ENCODE results near the gene ABCA9.

Gene ABCA9

GRCh38 chr17:69060822-69061221 is at the start of gene ABCA9:
Gene ABCA9, minus strand, starts transcription at chr17:69060927. Its CDS starts 9,801 bp downstream, at chr17:69051126.
- Histone ChIP-seq H3K4me1 (ENCODE audit: control insufficient read depth, insufficient read depth, low read length) (no peaks in the 10 kb centered on the region), H3K27me3 (ENCODE audit: control insufficient read depth, insufficient read depth, low read length) (no peaks in the 10 kb centered on the region)

GRCh38 chr17:69105907-69106730 is 45.4 kb upstream of the ABCA9 start:
- H3K9ac ChIP-seq (ENCODE audit: low read depth, low read length), result no peak overlapping the region
- no peaks in the 10 kb centered on the region for H3K9me3 ChIP-seq (ENCODE audit: control insufficient read depth, insufficient read depth, low read length)
- no peaks in the 10 kb centered on the region for H3K27me3 ChIP-seq (ENCODE audit: control insufficient read depth, insufficient read depth, low read length)
- H3K27ac ChIP-seq (ENCODE audit: low read depth, low read length), result no peak overlapping the region
- H3K36me3 ChIP-seq (ENCODE audit: control insufficient read depth, insufficient read depth, low read length), result no peaks in the 10 kb centered on the region
- no peak overlapping the region for H3K4me3 ChIP-seq (ENCODE audit: low read depth, low read length)
- H3K4me1 ChIP-seq (ENCODE audit: control insufficient read depth, insufficient read depth, low read length), result no peaks in the 10 kb centered on the region; the same call in 1 of the 2 replicates

More at GRCh38 chr17:69060822-69061221, at the start of gene ABCA9:
- H3K9ac ChIP-seq (ENCODE audit: low read depth, low read length), result no peak within 1 kb of the TSS
- no peaks in the 10 kb centered on the region for H3K9me3 ChIP-seq (ENCODE audit: control insufficient read depth, insufficient read depth, low read length)
- no peak within 1 kb of the TSS for H3K4me3 ChIP-seq (ENCODE audit: low read depth, low read length)
- no peaks in the 10 kb centered on the region for H3K36me3 ChIP-seq (ENCODE audit: control insufficient read depth, insufficient read depth, low read length)
- no peak within 1 kb of the TSS for H3K27ac ChIP-seq (ENCODE audit: low read depth, low read length)

- H3K9me3 ChIP-seq (ENCODE audit: control insufficient read depth, insufficient read depth, low read length), result no peaks in the 10 kb centered on the region
- no peaks in the 10 kb centered on the region for H3K27me3 ChIP-seq (ENCODE audit: control insufficient read depth, insufficient read depth, low read length)
- H3K4me3 ChIP-seq (ENCODE audit: low read depth, low read length), result no peak overlapping the region
- no peaks in the 10 kb centered on the region for H3K36me3 ChIP-seq (ENCODE audit: control insufficient read depth, insufficient read depth, low read length)
- no peak overlapping the region for H3K9ac ChIP-seq (ENCODE audit: low read depth, low read length)
- no peak overlapping the region for H3K27ac ChIP-seq (ENCODE audit: low read depth, low read length)
- no peaks in the 10 kb centered on the region; the same call in 1 of the 2 replicates for H3K4me1 ChIP-seq (ENCODE audit: control insufficient read depth, insufficient read depth, low read length)
Observed at GRCh38 chr17:69103557-69104233, 43.0 kb upstream of the ABCA9 start.

- Histone ChIP-seq H3K36me3 (ENCODE audit: control insufficient read depth, insufficient read depth, low read length) (no peaks in the 10 kb centered on the region), H3K27me3 (ENCODE audit: control insufficient read depth, insufficient read depth, low read length) (no peaks in the 10 kb centered on the region), H3K27ac (ENCODE audit: low read depth, low read length) (no peak overlapping the region), H3K4me1 (ENCODE audit: control insufficient read depth, insufficient read depth, low read length) (no peaks in the 10 kb centered on the region), H3K9ac (ENCODE audit: low read depth, low read length) (no peak overlapping the region), H3K4me3 (ENCODE audit: low read depth, low read length) (no peak overlapping the region), H3K9me3 (ENCODE audit: control insufficient read depth, insufficient read depth, low read length) (no peaks in the 10 kb centered on the region)
Observed at GRCh38 chr17:69098625-69099024, 37.9 kb upstream of the ABCA9 start.

- Histone ChIP-seq H3K27me3 (ENCODE audit: control insufficient read depth, insufficient read depth, low read length) (no peaks in the 10 kb centered on the region), H3K9ac (ENCODE audit: low read depth, low read length) (no peak overlapping the region), H3K27ac (ENCODE audit: low read depth, low read length) (no peak overlapping the region), H3K36me3 (ENCODE audit: control insufficient read depth, insufficient read depth, low read length) (no peaks in the 10 kb centered on the region), H3K4me1 (ENCODE audit: control insufficient read depth, insufficient read depth, low read length) (no peaks in the 10 kb centered on the region), H3K4me3 (ENCODE audit: low read depth, low read length) (no peak overlapping the region), H3K9me3 (ENCODE audit: control insufficient read depth, insufficient read depth, low read length) (no peaks in the 10 kb centered on the region)
Observed at GRCh38 chr17:69096541-69096940, 35.8 kb upstream of the ABCA9 start.

- Histone ChIP-seq H3K4me3 (ENCODE audit: low read depth, low read length) (no peak overlapping the region), H3K4me1 (ENCODE audit: control insufficient read depth, insufficient read depth, low read length) (no peaks in the 10 kb centered on the region), H3K9me3 (ENCODE audit: control insufficient read depth, insufficient read depth, low read length) (no peaks in the 10 kb centered on the region), H3K27me3 (ENCODE audit: control insufficient read depth, insufficient read depth, low read length) (no peaks in the 10 kb centered on the region), H3K9ac (ENCODE audit: low read depth, low read length) (no peak overlapping the region), H3K36me3 (ENCODE audit: control insufficient read depth, insufficient read depth, low read length) (no peaks in the 10 kb centered on the region), H3K27ac (ENCODE audit: low read depth, low read length) (no peak overlapping the region)
Observed at GRCh38 chr17:69093995-69094394, 33.3 kb upstream of the ABCA9 start.

GRCh38 chr17:69093279-69093789 is 32.6 kb upstream of the ABCA9 start:
- no peak overlapping the region for H3K9ac ChIP-seq (ENCODE audit: low read depth, low read length)
- H3K27me3 ChIP-seq (ENCODE audit: control insufficient read depth, insufficient read depth, low read length), result no peaks in the 10 kb centered on the region
- H3K4me3 ChIP-seq (ENCODE audit: low read depth, low read length), result no peak overlapping the region
- H3K36me3 ChIP-seq (ENCODE audit: control insufficient read depth, insufficient read depth, low read length), result no peaks in the 10 kb centered on the region
- no peak overlapping the region for H3K27ac ChIP-seq (ENCODE audit: low read depth, low read length)
- no peaks in the 10 kb centered on the region for H3K4me1 ChIP-seq (ENCODE audit: control insufficient read depth, insufficient read depth, low read length)
- no peaks in the 10 kb centered on the region for H3K9me3 ChIP-seq (ENCODE audit: control insufficient read depth, insufficient read depth, low read length)

- H3K27ac ChIP-seq (ENCODE audit: low read depth, low read length), result no peak overlapping the region
- H3K4me1 ChIP-seq (ENCODE audit: control insufficient read depth, insufficient read depth, low read length), result no peaks in the 10 kb centered on the region
- no peaks in the 10 kb centered on the region for H3K36me3 ChIP-seq (ENCODE audit: control insufficient read depth, insufficient read depth, low read length)
- no peaks in the 10 kb centered on the region for H3K27me3 ChIP-seq (ENCODE audit: control insufficient read depth, insufficient read depth, low read length)
- H3K9me3 ChIP-seq (ENCODE audit: control insufficient read depth, insufficient read depth, low read length), result no peaks in the 10 kb centered on the region
- no peak overlapping the region for H3K4me3 ChIP-seq (ENCODE audit: low read depth, low read length)
- H3K9ac ChIP-seq (ENCODE audit: low read depth, low read length), result no peak overlapping the region
Observed at GRCh38 chr17:69090365-69090764, 29.6 kb upstream of the ABCA9 start.

- Histone ChIP-seq H3K4me3 (ENCODE audit: low read depth, low read length) (no peak overlapping the region), H3K4me1 (ENCODE audit: control insufficient read depth, insufficient read depth, low read length) (no peaks in the 10 kb centered on the region), H3K27ac (ENCODE audit: low read depth, low read length) (no peak overlapping the region), H3K9me3 (ENCODE audit: control insufficient read depth, insufficient read depth, low read length) (no peaks in the 10 kb centered on the region), H3K36me3 (ENCODE audit: control insufficient read depth, insufficient read depth, low read length) (no peaks in the 10 kb centered on the region), H3K27me3 (ENCODE audit: control insufficient read depth, insufficient read depth, low read length) (no peaks in the 10 kb centered on the region), H3K9ac (ENCODE audit: low read depth, low read length) (no peak overlapping the region)
Observed at GRCh38 chr17:69088643-69089200, 28.0 kb upstream of the ABCA9 start.

GRCh38 chr17:69086641-69087040 is 25.9 kb upstream of the ABCA9 start:
- no peaks in the 10 kb centered on the region for H3K36me3 ChIP-seq (ENCODE audit: control insufficient read depth, insufficient read depth, low read length)
- no peaks in the 10 kb centered on the region for H3K4me1 ChIP-seq (ENCODE audit: control insufficient read depth, insufficient read depth, low read length)
- H3K4me3 ChIP-seq (ENCODE audit: low read depth, low read length), result no peak overlapping the region
- no peaks in the 10 kb centered on the region for H3K27me3 ChIP-seq (ENCODE audit: control insufficient read depth, insufficient read depth, low read length)
- no peak overlapping the region for H3K27ac ChIP-seq (ENCODE audit: low read depth, low read length)
- H3K9me3 ChIP-seq (ENCODE audit: control insufficient read depth, insufficient read depth, low read length), result peaks cover 7% of the 10 kb centered on the region; the same call in 1 of the 2 replicates
- no peak overlapping the region for H3K9ac ChIP-seq (ENCODE audit: low read depth, low read length)

- H3K9me3 ChIP-seq (ENCODE audit: control insufficient read depth, insufficient read depth, low read length), result peaks cover 7% of the 10 kb centered on the region; the same call in 1 of the 2 replicates
- no peak overlapping the region for H3K27ac ChIP-seq (ENCODE audit: low read depth, low read length)
- no peaks in the 10 kb centered on the region for H3K4me1 ChIP-seq (ENCODE audit: control insufficient read depth, insufficient read depth, low read length)
- H3K9ac ChIP-seq (ENCODE audit: low read depth, low read length), result no peak overlapping the region
- H3K4me3 ChIP-seq (ENCODE audit: low read depth, low read length), result no peak overlapping the region
- no peaks in the 10 kb centered on the region for H3K36me3 ChIP-seq (ENCODE audit: control insufficient read depth, insufficient read depth, low read length)
- no peaks in the 10 kb centered on the region for H3K27me3 ChIP-seq (ENCODE audit: control insufficient read depth, insufficient read depth, low read length)
Observed at GRCh38 chr17:69084911-69085310, 24.2 kb upstream of the ABCA9 start.
